Fibroblast of gingiva (primary cell): ENCODE results near the gene SND1.
A peak's percentile ranks its signal among the peaks of the same experiment; 100 is the strongest.

Experiments
- DNase-seq: peaks from one replicate; pipeline ENCODE4 v3.0.0-alpha.2; 2011; ENCODE audit warnings: low read depth

SND1 gene

DNA sequence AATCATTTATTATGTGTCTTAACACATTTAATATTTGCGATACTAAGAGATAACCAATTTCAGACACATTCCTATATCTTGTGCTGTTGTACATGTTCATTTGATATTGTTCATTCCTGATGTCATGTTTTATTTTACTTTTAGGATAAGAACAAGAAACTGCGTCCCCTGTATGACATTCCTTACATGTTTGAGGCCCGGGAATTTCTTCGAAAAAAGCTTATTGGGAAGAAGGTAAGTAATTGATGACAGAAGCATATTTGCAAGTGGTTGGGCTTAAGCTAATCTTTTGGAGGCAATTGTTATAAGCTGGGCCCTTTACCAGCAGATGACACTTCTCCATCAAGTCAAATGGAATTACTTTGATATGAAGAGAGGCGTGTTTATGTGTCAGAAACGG is 155.3 kb downstream of the SND1 start:
- DNase-seq, result no peak

DNA sequence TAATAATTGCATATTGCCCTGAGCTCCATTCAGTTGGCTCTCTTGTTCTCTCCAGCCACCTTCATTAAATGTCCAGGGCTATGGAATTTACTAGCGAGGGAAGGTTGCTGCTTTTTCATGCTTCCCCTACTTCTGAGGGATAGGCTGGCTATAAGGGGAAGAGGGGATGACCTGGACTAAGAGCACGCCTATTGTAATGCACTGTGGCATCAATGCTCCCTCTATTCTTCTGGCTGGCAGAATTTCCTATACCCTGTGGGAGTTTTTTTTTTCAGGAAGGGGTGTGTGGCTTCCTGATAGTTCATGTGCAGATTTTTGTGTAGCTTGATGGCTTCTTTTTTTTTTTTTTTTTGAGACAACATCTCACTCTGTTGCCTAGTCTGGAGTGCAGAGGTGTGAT is 155.8 kb downstream of the SND1 start:
- DNase-seq, result no peak

DNA sequence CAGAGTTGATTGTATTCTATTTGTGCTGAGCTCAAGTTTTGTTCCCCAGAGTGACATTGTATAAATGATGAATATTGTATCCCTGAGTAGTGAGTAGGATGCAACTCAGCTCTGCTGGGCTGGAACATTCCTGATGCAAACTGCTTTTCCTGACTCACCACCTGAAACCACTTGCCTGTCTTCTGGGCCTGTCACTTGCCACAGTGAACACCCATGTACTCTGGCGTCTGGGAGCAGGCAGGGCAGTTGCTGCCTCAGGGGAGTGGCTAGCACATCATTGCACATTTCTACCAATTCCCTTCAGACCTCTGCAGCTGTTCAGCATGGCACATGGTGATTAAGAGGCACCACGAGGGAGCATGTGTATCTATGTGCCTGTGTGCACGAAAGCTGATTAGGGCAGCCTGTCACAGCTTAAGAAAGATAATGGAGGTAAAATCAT is 157.3 kb downstream of the SND1 start:
- peak; percentile 40 for DNase-seq

DNA sequence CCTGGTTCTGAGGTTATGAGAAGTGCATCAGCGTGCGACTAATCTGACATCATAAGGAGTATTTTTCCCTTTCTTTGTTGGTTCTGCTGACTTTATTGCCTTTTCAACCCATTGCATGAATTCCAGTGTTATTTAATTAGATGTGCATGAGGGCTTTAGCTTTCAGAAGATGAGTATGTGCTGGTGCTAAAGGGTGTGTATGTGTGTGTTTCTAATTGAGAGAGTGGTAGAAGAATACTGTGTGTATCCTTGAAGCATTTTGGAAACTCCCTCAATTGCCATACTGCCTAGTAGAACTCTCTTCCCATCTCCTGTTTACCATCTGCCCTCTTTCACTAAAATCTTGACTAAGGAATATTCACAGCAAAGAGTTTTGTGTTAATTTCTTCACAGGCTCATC is 158.1 kb downstream of the SND1 start:
- DNase-seq, result no peak

- DNase-seq, result peak; percentile 10
These were observed 159.0 kb downstream of the SND1 start for GRCh38 chr7:127810696-127811660.

DNA sequence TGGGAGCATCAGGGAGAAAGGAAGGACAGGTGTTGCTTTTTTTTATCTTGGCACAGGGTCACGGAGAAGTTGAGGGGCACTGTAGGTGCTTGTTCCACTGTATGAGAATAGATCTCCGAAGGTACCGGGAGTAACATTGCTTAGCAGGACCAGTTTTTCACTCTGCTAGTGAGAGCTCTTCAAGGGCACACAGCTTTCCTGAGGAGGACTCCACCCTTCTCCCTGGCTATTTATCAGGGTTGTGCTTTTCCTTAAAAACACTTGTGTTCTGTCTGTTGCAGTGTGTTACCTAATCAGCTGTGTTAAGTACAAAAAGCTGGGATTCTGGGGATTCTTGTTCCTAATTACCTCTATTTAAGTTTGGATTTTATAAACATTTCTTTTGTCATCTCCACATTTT is 160.5 kb downstream of the SND1 start:
- DNase-seq, result no peak

DNA sequence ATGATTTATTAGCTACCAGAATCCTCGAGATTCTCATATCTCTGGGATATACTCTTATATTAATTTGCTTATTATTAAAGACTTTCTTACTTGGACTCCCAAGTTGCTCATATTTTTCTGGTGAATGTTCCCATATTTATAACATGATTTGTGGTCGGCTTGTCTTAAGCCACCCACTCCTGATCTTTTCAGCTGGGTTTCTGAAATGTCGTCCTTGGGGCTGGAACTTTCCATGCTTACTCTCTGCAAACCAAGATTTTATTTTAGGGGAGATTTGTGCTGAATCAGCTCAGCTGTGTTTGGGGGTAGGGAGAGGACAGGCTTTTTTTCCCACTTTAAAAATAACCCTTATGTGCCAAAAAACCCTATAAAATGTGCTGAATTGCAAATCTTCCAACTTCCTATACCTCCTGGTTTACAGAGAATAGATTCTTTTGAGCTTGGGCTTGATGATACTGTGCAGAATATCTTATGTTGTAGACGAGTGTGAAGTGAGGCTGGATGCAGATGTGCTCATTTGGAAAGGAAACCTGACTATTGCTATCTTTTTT is 162.1 kb downstream of the SND1 start:
- DNase-seq, result no peak

GRCh38 chr7:127815631-127816145 is 163.7 kb downstream of the SND1 start:
- DNase-seq, result no peak

DNA sequence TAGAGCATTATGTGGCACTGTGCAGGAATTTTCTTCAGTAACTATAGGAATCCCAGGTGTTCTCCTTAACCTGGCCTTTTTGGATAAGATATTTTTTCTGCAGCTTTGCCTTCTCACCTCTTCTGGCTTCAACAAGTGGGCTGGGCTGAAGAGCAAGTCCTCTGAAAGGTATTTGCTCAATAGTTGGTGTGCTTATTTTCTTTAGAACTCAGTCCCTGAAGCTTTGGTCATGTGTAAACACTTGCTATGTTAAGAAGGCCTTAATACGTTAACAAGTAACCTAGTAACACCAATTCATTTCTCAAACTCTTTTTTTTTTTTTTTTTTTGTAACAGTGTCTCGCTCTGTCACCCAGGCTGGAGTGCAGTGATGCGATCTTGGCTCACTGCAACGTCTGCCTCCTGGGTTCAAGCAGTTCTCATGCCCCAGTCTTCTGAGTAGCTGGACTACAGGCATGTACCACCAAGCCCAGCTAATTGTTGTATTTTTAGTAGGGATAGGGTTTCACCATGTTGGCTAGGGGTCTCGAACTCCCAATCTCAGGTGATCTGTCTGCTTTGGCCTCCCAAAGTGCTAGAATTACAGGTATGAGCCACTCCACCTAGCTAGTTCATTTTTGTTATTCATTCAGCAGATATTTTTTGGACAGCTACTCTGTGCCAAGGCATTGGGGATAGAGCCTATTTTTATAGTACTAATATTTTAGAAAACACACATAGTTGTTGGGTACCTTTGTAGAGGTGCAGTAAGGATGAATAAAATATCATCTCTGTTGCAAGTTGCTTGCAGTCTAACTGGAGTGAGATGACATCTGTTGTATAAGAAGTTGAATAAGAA is 164.6 kb downstream of the SND1 start:
- no peak for DNase-seq

- peak; percentile 13 for DNase-seq
These were observed 165.5 kb downstream of the SND1 start for GRCh38 chr7:127817466-127817865.

DNA sequence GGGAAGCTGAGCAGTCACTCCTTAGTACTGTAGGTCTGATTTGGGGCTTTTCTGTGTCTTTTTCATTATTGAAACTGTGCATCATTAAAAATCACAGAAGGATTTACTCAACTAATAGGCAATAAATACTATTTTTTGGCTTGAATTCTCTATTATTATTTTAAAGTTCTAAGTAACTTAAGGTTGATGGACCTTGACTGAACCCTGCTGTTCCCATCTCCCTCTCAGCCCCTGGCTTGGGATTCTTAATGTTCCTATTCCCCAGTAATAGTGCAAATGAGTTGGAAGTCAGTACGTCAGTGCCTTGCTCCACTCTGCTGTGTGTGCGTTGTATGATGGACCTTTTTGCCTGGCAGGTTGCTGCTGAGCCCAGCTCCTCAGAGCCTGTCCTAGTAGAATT is 166.3 kb downstream of the SND1 start:
- DNase-seq, result no peak

- DNase-seq, result no peak
These were observed 168.2 kb downstream of the SND1 start for GRCh38 chr7:127819975-127820731.

DNA sequence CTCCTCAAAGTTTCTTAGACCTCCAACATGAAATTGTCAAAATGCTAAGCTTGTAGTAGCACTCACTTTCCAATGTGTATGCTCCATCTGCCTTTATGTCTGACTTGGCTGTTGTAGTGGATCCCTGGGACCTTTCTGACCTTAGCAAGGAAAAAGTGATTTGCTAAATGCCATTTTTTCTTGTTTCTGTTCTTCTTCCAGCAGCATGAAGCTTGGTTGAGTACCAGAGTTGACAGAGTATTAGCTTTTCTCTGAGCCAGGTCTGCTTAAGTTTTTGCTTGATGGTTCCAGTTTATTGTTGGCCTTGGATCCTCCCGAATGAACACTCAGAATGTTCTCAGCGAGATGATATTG is 168.7 kb downstream of the SND1 start:
- no peak for DNase-seq

DNA sequence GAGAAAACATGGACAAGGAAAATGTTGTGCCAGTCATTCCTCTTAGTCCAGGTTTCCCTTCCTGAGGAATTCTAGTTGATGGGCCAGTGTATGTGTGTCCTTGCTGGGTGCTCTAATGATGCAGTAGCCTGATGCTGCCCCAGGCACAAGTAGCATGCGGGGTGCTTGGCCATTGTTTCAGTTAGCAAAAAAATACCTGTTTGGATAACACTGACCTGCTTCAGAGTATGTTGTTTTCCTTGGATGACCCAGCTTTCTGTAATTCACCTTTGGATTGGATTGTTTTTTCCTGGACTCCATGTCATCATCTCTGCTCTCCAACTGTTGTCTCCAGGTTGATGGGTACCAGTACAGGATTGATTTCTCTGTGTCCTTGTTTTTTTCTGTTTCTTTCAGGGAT is 169.2 kb downstream of the SND1 start:
- no peak for DNase-seq

DNA sequence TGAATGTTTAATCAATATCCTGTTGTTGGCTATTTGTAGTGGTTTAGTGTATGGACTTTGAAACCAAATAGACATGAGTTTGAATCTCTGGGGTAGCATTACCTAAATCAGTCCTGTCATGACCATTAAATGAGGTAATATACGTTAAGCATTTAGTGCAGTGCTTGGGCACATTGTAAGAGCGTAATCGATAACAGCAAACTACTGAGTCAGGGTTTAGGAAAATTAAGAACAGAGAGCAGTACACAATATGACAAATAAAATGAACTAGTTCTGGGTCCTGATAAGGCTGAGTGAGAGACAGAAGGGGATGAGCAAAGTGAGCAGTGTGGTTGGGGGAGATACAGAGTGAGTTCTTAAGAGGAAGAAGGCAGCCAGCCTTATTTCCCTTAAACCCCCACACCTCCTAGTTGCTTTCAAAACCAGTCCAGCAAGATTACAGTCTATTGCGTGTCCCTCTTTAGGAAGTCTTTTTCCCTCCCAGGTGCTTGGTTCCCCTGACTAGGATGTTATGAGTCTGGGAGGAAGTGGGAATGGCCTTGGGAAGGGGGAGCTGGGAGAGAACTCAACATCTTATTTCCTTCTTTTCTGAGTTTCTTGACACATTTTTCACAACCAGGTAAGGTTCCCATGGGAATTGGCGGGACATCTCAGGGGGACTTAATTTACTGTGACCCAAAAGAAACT is 171.0 kb downstream of the SND1 start:
- no peak for DNase-seq

DNA sequence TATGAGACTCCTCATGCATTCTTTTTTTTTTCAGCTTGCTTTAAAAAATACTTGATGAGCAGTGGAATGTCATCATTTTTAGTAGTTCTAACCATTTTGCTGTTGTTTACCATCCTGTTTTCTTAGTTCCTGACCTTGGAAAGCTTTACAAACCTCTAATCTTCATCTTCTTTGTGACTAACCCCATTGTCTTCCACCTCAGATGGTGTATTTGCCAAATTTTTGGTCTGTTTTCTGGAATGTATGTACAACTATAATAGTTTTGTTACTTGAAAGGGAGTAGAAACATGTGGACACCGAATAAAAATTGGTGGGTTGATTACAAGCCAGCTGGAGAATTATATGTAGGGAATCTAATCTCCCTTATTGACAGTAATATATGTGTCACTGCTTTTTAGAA is 172.7 kb downstream of the SND1 start:
- DNase-seq, result no peak

DNA sequence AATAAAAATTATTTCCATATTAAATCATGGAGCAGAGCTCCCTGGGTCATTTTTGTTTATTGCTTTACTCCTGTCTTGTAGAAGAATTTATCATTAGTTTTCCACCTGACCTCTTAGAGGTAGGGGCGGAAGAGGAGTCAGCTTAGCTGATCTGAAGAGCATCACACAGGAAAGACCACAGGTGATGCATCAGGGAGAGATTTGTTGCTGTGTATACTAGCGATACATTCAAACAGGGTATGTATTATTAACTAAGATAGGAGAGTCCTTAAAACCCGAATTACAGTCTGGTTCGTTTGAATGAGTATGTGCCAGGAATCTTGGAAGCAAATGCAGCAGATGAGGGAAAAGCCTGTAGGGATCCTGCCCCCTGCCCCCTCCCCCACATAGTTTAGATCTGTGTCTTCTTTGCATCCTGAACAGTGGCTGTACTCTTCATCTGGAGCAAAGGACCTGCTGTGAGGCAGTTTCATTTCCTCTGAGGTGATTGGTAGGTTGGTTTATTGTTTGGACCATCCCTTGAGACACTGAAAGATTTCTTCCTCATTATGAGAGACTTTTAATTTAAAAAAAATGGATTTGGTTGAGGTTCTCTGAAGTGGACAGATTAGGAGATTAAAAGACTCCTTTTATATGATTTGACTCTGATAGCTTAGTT is 177.0 kb downstream of the SND1 start:
- no peak for DNase-seq

- no peak for DNase-seq
These were observed 179.6 kb downstream of the SND1 start for GRCh38 chr7:127831318-127832219.

- no peak for DNase-seq
These were observed 180.6 kb downstream of the SND1 start for GRCh38 chr7:127832592-127832991.

DNA sequence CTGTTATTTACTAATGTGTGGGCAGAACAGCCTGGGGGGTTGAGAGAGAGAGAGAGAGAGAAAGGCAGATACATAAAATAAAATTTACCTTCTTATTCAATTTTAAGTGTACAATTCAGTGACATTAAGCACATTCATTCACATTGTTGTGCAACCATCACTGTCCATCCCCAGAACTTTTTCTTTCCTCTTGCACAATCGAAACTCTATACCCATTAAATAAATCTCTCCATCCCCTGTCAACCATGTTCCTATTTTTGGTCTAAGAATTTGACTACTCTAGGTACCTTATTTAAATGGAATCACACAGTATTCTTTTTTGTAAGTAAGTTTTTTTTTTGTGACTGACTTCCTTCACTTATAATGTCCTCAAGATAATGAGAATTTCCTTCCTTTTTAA is 181.6 kb downstream of the SND1 start:
- DNase-seq, result peak; percentile 71
